ENCODE data around the gene NXF1. TPM values are rescaled to one million over a fixed set of nuclear protein-coding genes. Genes with fewer than 3 reads are reported as not detected.
"Not testable (repeated sequence)": the region's sequence is repeated elsewhere in the genome, so short reads cannot be mapped to it uniquely, and the experiment has no call there.

NXF1 gene
- total RNA-seq, 1 donor from 2014 or later = 41.4 TPM

DNA sequence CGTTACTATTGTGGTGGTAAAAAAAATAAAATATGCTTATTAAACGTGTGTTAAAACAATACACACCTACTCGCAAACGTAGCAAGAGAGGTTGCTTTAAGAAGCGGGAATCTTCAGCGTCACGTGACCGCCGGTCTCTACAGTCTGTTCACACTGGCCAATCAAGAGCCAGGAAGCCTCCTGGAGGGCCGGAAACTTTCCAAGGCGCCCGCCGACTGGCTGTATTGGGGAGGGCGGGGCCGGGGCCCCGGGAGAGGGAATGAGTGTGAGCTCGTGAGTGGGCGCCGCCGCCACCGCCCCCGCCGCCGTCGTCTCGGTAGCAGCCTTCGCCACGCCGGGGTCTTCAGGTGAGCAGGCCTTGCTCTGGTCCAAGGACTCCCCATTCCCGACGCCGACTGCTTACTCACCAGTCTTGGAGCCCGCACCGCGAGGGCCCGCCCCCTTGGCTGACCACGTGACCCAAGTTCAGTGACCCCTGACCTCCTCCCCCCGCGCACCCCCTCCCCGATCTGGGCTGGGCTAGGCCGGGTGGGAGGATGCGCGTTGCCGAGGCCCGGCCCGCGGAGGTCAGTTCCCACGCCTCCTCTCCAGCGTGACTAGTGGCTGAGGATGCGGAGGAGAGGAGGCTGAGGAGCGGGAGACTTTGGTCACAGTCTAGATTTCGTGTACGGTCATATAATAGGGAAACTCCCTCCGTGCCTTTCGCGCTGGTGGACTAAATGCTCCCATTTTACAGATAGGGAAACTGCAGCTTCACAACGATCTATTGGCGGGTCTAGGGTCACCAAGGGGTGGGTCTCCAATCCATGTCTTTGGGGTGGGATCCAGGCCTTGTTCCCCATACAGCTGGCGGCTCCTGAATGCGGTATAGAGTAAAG is 33.9 kb downstream of the NXF1 start, which contains the start of gene TAF6L:
TSS of gene TAF6L (plus strand) at position 253 of the 878 bp plus-strand sequence. CDS start 4,388 bp downstream, outside the sequence.
- DNase-seq (ENCODE audit: low read depth) = peak; percentile 87
- Histone ChIP-seq H3K27me3 (ENCODE audit: control insufficient read depth, insufficient read depth, low read length) (no peaks in the 10 kb centered on the region), H3K36me3 (ENCODE audit: control insufficient read depth, insufficient read depth, low read length) (peaks cover 2% of the 10 kb centered on the region), H3K4me3 (ENCODE audit: low read depth, low read length) (peak within 1 kb of the TSS; percentile 83)
- TF ChIP-seq, protein P1, sequence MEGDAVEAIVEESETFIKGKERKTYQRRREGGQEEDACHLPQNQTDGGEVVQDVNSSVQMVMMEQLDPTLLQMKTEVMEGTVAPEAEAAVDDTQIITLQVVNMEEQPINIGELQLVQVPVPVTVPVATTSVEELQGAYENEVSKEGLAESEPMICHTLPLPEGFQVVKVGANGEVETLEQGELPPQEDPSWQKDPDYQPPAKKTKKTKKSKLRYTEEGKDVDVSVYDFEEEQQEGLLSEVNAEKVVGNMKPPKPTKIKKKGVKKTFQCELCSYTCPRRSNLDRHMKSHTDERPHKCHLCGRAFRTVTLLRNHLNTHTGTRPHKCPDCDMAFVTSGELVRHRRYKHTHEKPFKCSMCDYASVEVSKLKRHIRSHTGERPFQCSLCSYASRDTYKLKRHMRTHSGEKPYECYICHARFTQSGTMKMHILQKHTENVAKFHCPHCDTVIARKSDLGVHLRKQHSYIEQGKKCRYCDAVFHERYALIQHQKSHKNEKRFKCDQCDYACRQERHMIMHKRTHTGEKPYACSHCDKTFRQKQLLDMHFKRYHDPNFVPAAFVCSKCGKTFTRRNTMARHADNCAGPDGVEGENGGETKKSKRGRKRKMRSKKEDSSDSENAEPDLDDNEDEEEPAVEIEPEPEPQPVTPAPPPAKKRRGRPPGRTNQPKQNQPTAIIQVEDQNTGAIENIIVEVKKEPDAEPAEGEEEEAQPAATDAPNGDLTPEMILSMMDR (IDR thresholded peaks at IDR 0.05; ENCODE audit: insufficient read depth, low read length, poor library complexity, severe bottlenecking) = no peak

DNA sequence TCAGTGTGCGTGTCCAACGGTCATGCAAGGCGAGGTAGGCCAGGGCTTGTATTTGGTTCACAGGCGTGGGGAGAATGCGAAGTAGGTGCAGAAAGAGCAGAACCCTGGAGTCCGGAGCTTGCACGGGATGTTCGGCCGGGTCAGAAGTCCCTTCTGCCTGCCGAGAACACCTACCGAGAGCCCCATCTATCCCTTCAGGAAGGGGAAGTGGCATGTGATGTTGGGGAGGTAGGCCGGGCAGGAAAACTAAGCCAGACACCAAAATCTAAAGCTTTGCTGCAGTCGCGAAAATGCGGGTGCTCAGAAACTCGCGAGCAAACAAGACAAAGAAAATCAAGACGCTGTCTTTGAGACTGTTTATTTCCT is 34.5 kb downstream of the NXF1 start:
- TF ChIP-seq, protein P1 (IDR thresholded peaks at IDR 0.05; ENCODE audit: insufficient read depth, low read length, poor library complexity, severe bottlenecking) = no peak
- Histone ChIP-seq H3K36me3 (ENCODE audit: control insufficient read depth, insufficient read depth, low read length) (peaks cover 2% of the 10 kb centered on the region), H3K27me3 (ENCODE audit: control insufficient read depth, insufficient read depth, low read length) (no peaks in the 10 kb centered on the region), H3K4me3 (ENCODE audit: low read depth, low read length) (peak overlapping the region; percentile 83)
- no peak for DNase-seq (ENCODE audit: low read depth)

DNA sequence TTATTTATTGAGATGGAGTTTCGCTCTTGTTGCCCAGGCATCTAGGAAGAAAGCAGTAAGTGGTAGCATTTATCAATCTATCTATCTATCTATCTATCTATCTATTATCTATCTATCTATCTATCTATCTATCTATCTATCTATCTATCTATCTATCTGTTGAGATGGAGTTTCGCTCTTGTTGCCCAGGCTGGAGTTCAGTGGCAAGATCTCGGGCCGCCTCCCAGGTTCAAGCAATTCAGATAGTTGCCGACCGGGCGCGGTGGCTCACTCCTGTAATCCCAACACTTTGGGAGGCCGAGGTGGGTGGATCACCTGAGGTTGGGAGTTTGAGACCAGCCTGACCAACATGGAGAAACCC is 44.4 kb downstream of the NXF1 start:
- H3K27me3 ChIP-seq (ENCODE audit: control insufficient read depth, insufficient read depth, low read length); H3K4me3 ChIP-seq (ENCODE audit: low read depth, low read length); DNase-seq (ENCODE audit: low read depth); H3K36me3 ChIP-seq (ENCODE audit: control insufficient read depth, insufficient read depth, low read length): not testable (repeated sequence)

GRCh38 chr11:62757846-62758788 is 47.1 kb downstream of the NXF1 start:
- TF ChIP-seq, protein P1 (IDR thresholded peaks at IDR 0.05; ENCODE audit: insufficient read depth, low read length, poor library complexity, severe bottlenecking) = no peak
- Histone ChIP-seq H3K36me3 (ENCODE audit: control insufficient read depth, insufficient read depth, low read length) (no peaks in the 10 kb centered on the region), H3K4me3 (ENCODE audit: low read depth, low read length) (no peak overlapping the region), H3K27me3 (ENCODE audit: control insufficient read depth, insufficient read depth, low read length) (no peaks in the 10 kb centered on the region)
- DNase-seq (ENCODE audit: low read depth) = no peak

GRCh38 chr11:62755086-62755615 is 50.1 kb downstream of the NXF1 start:
- no peak for DNase-seq (ENCODE audit: low read depth)
- Histone ChIP-seq H3K36me3 (ENCODE audit: control insufficient read depth, insufficient read depth, low read length) (no peaks in the 10 kb centered on the region), H3K4me3 (ENCODE audit: low read depth, low read length) (no peak overlapping the region), H3K27me3 (ENCODE audit: control insufficient read depth, insufficient read depth, low read length) (no peaks in the 10 kb centered on the region)
- TF ChIP-seq, protein P1 (IDR thresholded peaks at IDR 0.05; ENCODE audit: insufficient read depth, low read length, poor library complexity, severe bottlenecking) = no peak
